GM23338 (cell line): ENCODE results near the gene FBXO31.

Experiments used
- CTCF ChIP-seq, 2 experiments: fragments of 200-600 bp in 1 of 2; sonication (generic) in 1 of 2; conservative IDR thresholded peaks; 2 replicates each; pipeline versions ENCODE4 v1.5.1 to v1.6.1; 2016 to 2017; ENCODE audit warnings: antibody characterized with exemption in 2 of 2, low read depth in 2 of 2, mild to moderate bottlenecking in 2 of 2, moderate library complexity in 1 of 2
- EZH2 ChIP-seq: fragments of 200-600 bp; sonication (generic); IDR thresholded peaks from one replicate; pipeline ENCODE4 v1.8.0; 2017; ENCODE audit warnings: antibody characterized with exemption, mild to moderate bottlenecking, low read depth; ENCODE audit not compliant: unreplicated experiment
- EZH2phosphoT487 ChIP-seq: fragments of 200-600 bp; sonication (generic); IDR thresholded peaks from one replicate; pipeline ENCODE4 v1.8.1; 2018; ENCODE audit warnings: antibody characterized with exemption; ENCODE audit not compliant: unreplicated experiment
- POLR2AphosphoS5 ChIP-seq: IDR thresholded peaks from 2 replicates; pipeline ENCODE4 v1.6.1; 2016; ENCODE audit warnings: antibody characterized with exemption, low read depth
- REST ChIP-seq: IDR thresholded peaks from one replicate; pipeline ENCODE4 v1.6.1; 2018; ENCODE audit warnings: antibody characterized with exemption; ENCODE audit not compliant: unreplicated experiment
- ZNF114 ChIP-seq: fragments of 250-450 bp; sonication (Bioruptor Pico); IDR thresholded peaks from 2 replicates; pipeline ENCODE4 v1.5.0; 2020; ENCODE audit warnings: mild to moderate bottlenecking, moderate library complexity
- ZNF331 ChIP-seq: fragments of 250-450 bp; sonication (Bioruptor Pico); IDR thresholded peaks from 2 replicates; pipeline ENCODE4 v1.5.0; 2020; ENCODE audit warnings: low read depth, mild to moderate bottlenecking, moderate library complexity

GRCh38 chr16:87336434-87337240, 46.9 kb downstream of the FBXO31 start:
- TF ChIP-seq CTCF (conservative IDR thresholded peaks at IDR 0.05; ENCODE audit: low read depth in 2 of 2) (no peak), EZH2 (no peak), EZH2phosphoT487 (no peak), POLR2AphosphoS5 (no peak), REST (no peak), ZNF114 (CRISPR knock-in tag) (no peak), ZNF331 (CRISPR knock-in tag) (no peak)
